Gastroesophageal sphincter (tissue), 3 donors: ENCODE measurements around the gene SIX4.

Experiments used
- CTCF ChIP-seq, 4 experiments: fragments of 200-600 bp in 2 of 4; fragments of 450-650 bp in 2 of 4; sonication (generic) in 1 of 4; IDR thresholded peaks; one replicate each; pipeline ENCODE4 v1.5.1; 2017 to 2019; ENCODE audit warnings: antibody characterized with exemption in 4 of 4, mild to moderate bottlenecking in 2 of 4, moderate library complexity in 2 of 4
- POLR2A ChIP-seq, 2 donors: fragments of 450-650 bp; IDR thresholded peaks; one replicate each; pipeline ENCODE4 v1.6.1; 2017; ENCODE audit warnings: antibody characterized with exemption in 2 of 2, mild to moderate bottlenecking in 2 of 2, moderate library complexity in 1 of 2
- POLR2AphosphoS5 ChIP-seq: sonication (generic); formaldehyde crosslinking; IDR thresholded peaks from one replicate; pipeline ENCODE4 v1.6.1; 2017; ENCODE audit warnings: antibody characterized with exemption

- TF ChIP-seq CTCF (IDR thresholded peaks at IDR 0.05) (no peak), POLR2AphosphoS5 (no peak), POLR2A (IDR thresholded peaks at IDR 0.05) (no peak)
Measured at GRCh38 chr14:60771117-60771516, 47.0 kb upstream of the SIX4 start.
